Thoracic aorta (tissue), 2 donors: ENCODE data around the gene C22orf39. TPM values are rescaled to one million over a fixed set of nuclear protein-coding genes. Genes with fewer than 3 reads are reported as not detected.
"Not testable (repeated sequence)": the region's sequence is repeated elsewhere in the genome, so short reads cannot be mapped to it uniquely, and the experiment has no call there.

Source experiments
- ATAC-seq: fragments of 150-250 bp; one replicate; pipeline ENCODE4 v1.8.0; 2017; ENCODE audit warnings: low read depth; ENCODE audit not compliant: insufficient number of reproducible peaks, low FRiP score
- DNase-seq: peaks from one replicate; pipeline ENCODE4 v3.0.0-alpha.2; 2020; ENCODE audit warnings: low spot score
- H3K27ac ChIP-seq, 2 donors: fragments of 200-600 bp; sonication (generic); 1 replicate in 1 of 2; 2 replicates in 1 of 2; pipeline ENCODE4 v1.5.1; 2016; ENCODE audit warnings: mild to moderate bottlenecking in 2 of 2, moderate library complexity in 2 of 2
- H3K27me3 ChIP-seq: fragments of 200-600 bp; sonication (generic); replicated peaks from 2 replicates; pipeline ENCODE4 v1.6.0; 2016; ENCODE audit warnings: mild to moderate bottlenecking; ENCODE audit not compliant: insufficient read depth
- H3K36me3 ChIP-seq: fragments of 200-600 bp; sonication (generic); one replicate; pipeline ENCODE4 v1.5.1; 2016
- H3K4me1 ChIP-seq, 2 donors: fragments of 200-600 bp; sonication (generic); 1 replicate in 1 of 2; 2 replicates in 1 of 2; pipeline versions ENCODE4 v1.5.1 to v1.6.0; 2016; ENCODE audit warnings: low read depth in 2 of 2, mild to moderate bottlenecking in 1 of 2; ENCODE audit not compliant: control insufficient read depth in 1 of 2
- H3K4me3 ChIP-seq: fragments of 200-600 bp; sonication (generic); 2 replicates; pipeline ENCODE4 v1.5.1; 2016; ENCODE audit warnings: mild to moderate bottlenecking
- H3K9me3 ChIP-seq: fragments of 200-600 bp; sonication (generic); 2 replicates; pipeline ENCODE4 v1.5.1; 2016
- total RNA-seq, 2 donors: library from RNA; depleted of rRNA; stranded (reverse); fragments of >200 nt; gene quantifications; one replicate each; pipeline versions ENCODE4 v1.1.0 to v1.2.3, GENCODE V29; 2016
- TF ChIP-seq, protein P1 (sequence below): fragments of 200-600 bp; sonication (generic); IDR thresholded peaks from one replicate; pipeline ENCODE4 v1.5.1; 2019; ENCODE audit warnings: antibody characterized with exemption

Gene C22orf39
- total RNA-seq, 2 donors from 2014 or later, result 59.8 to 67.7 TPM

DNA sequence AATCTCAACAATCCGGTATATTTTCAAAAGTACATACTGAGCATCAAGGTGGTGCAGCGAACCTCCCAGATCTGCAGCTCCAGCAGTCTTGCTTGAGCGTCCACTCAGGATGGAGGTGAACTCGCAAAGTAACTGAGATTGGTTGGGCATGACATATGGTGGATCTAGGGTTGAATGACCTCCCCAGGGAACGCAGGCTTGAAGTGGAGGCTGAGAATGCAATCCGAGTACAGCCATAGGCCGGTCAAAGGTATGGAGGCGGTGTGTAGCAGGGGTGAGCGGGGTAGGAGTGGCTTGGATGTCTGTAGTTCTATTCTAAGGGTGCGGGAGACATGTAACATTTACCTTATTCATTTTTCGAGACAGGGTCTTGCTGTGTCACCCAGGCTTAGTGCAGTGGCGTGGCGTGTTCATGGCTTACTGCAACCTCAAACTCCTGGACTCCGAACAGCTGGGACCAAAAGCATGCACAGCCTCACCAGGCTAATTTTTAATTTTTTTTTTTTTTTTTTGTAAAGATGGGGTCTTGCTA lies 631 bp upstream of the C22orf39 start:
- Histone ChIP-seq H3K9me3 (no peaks in the 10 kb centered on the region), H3K36me3 (peaks cover 14% of the 10 kb centered on the region), H3K4me3 (peak overlapping the region; percentile 97), H3K27ac (peak overlapping the region; percentile 86 to 92), H3K4me1 (peaks cover 19 to 27% of the 10 kb centered on the region in 2 donors), H3K27me3 (no peaks in the 10 kb centered on the region)
- ATAC-seq (no peak), DNase-seq (no peak)
- TF ChIP-seq, protein P1, sequence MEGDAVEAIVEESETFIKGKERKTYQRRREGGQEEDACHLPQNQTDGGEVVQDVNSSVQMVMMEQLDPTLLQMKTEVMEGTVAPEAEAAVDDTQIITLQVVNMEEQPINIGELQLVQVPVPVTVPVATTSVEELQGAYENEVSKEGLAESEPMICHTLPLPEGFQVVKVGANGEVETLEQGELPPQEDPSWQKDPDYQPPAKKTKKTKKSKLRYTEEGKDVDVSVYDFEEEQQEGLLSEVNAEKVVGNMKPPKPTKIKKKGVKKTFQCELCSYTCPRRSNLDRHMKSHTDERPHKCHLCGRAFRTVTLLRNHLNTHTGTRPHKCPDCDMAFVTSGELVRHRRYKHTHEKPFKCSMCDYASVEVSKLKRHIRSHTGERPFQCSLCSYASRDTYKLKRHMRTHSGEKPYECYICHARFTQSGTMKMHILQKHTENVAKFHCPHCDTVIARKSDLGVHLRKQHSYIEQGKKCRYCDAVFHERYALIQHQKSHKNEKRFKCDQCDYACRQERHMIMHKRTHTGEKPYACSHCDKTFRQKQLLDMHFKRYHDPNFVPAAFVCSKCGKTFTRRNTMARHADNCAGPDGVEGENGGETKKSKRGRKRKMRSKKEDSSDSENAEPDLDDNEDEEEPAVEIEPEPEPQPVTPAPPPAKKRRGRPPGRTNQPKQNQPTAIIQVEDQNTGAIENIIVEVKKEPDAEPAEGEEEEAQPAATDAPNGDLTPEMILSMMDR, result no peak

GRCh38 chr22:19446603-19447329 lies 745 bp downstream of the C22orf39 start:
- no peak for ATAC-seq
- Histone ChIP-seq H3K9me3 (no peaks in the 10 kb centered on the region), H3K4me3 (peak overlapping the region; percentile 97), H3K27me3 (no peaks in the 10 kb centered on the region), H3K4me1 (peaks cover 19 to 27% of the 10 kb centered on the region in 2 donors), H3K27ac (peak overlapping the region; percentile 86 to 92), H3K36me3 (peaks cover 7% of the 10 kb centered on the region)
- TF ChIP-seq, protein P1, result no peak
- DNase-seq, result no peak

GRCh38 chr22:19445279-19445982 lies 2.1 kb downstream of the C22orf39 start:
- H3K36me3 ChIP-seq, DNase-seq: not testable (repeated sequence)
- H3K4me1 ChIP-seq, result peaks cover 19 to 27% of the 10 kb centered on the region in 2 donors

GRCh38 chr22:19443544-19444211 lies 3.8 kb downstream of the C22orf39 start:
- TF ChIP-seq, protein P1, result no peak
- Histone ChIP-seq H3K4me3 (no peak overlapping the region), H3K27ac (no peak overlapping the region), H3K4me1 (peaks cover 19 to 26% of the 10 kb centered on the region in 2 donors), H3K36me3 (peaks cover 7% of the 10 kb centered on the region), H3K9me3 (no peaks in the 10 kb centered on the region), H3K27me3 (no peaks in the 10 kb centered on the region)
- DNase-seq (no peak), ATAC-seq (no peak)

More at GRCh38 chr22:19445279-19445982, 2.1 kb downstream of the C22orf39 start:
- not testable (repeated sequence) for ATAC-seq, H3K4me3 ChIP-seq, H3K9me3 ChIP-seq, H3K27me3 ChIP-seq, H3K27ac ChIP-seq

GRCh38 chr22:19442166-19442565 lies 5.3 kb downstream of the C22orf39 start:
- H3K4me3 ChIP-seq, result no peak overlapping the region
- H3K27me3 ChIP-seq, result no peaks in the 10 kb centered on the region
- TF ChIP-seq, protein P1, result no peak
- H3K36me3 ChIP-seq, result peaks cover 7% of the 10 kb centered on the region
- DNase-seq (no peak), ATAC-seq (no peak)
- H3K27ac ChIP-seq, result no peak overlapping the region
- peaks cover 14 to 18% of the 10 kb centered on the region in 2 donors for H3K4me1 ChIP-seq
- no peaks in the 10 kb centered on the region for H3K9me3 ChIP-seq
